Stimulated activated CD4-positive, alpha-beta T cell treated with anti-CD3 and anti-CD28 coated beads, Interleukin-12 subunit alpha, Interleukin-12 subunit beta, amount 100 ng/mL, for 4 hours (primary cell): Measurements from ENCODE around the gene TMTC4.

Source experiments
- DNase-seq: peaks from one replicate; pipeline ENCODE4 v3.0.0-alpha.2; 2020

Gene TMTC4

DNA sequence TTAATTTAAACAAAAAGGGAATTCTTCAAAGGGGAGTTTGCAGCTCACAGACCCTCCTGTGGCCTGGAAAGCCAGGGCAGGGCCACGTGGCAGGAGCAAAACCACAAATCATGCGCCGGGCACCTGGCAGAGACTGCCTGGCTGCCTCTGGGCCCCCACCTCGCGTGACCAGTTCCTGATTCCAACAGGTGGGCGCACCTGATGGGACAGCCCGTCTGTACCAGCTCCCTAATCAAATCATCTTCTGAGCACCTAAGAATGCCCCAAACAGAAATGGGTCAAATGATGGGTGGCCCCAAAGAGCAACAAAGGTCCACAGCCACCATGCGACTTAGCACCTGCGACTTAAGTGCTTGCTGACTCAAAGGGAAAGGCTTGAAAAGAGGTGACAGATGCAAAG is 9.2 kb downstream of the TMTC4 start:
- no peak for DNase-seq

DNA sequence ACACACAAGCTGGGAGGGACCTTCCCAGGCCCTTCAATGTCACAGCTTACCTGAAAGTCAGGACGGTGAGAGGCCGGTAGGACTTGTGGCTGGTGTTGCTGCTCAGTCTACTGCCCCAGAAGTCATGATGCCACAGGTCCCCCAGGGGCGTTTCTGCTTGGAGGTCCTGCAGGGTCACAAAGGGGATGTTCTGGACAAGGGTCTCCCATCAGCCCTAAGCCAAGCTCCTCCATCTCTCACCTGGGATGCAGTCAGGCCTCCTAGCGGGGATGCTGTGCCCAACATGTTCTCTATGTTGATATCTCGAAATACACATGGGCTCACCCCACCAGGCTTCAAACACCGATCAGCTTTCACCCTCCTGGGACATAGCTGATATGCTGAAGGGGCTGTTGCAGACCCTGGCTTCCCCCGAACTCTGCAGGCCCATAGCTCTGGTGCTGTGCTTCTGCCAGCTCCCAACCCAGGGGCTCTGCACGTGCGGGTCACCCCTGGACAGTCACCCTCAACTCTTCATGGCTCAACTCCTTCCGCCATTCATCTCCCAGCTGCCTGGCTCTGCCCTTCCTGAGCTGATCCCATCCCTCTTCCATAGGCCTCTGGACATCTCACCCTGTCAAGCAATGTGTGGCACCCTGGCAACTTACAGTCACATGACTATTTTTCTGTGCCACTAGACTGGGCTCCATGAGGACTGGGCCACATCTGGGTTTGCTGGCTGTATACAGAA is 10.3 kb downstream of the TMTC4 start:
- DNase-seq: no peak

DNA sequence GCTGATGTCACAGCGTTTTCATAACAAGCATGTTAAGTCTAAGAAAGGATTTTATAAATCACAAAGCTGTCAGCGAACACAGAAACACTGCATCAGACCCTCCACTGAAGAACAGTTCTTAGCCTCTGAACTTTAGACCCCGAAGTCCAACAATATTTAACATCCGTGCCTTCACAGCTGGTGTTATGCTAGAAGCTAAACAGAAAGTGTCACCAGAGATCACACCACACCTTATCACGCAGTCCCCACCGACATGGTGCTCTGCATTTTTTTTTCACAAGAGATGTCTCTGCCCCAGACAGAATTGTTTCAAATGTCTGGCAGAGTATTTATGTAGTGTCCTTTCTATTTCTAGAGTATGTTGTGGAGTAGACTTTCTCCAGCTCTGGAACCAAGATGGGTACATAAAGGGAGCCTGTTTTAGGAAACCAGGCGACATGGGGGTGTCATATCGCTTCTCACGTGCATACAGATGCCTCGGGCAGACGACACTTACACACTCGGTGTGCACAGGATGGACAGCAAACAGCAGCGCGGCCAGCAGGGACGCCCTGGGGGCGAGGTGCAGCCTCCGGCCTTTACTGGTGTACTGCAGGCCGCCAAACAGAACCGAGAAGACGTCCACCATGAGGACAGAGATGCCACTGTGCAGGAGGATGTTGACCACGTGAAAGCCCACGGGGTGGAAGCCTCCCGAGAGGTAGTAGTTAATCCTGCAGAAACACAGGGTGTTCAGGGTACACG is 12.0 kb downstream of the TMTC4 start:
- no peak for DNase-seq

DNA sequence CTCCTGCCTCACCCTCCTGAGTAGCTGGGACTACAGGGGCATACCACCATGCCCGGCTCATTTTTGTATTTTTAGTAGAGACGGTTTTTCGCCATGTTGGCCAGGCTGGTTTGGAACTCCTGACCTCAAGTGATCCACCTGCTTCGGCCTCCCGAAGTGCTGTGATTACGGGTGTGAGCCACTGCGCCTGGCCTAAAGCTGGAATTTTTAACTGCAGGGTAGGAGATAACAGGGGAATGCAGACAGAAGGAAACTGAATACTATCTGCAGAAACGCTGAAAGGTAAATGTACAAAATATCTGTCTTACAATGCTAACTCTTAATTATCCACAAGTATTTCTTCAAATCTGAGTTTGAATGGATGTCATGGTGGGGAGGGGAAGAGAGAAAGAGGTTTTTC is 13.8 kb downstream of the TMTC4 start:
- DNase-seq: no peak

DNA sequence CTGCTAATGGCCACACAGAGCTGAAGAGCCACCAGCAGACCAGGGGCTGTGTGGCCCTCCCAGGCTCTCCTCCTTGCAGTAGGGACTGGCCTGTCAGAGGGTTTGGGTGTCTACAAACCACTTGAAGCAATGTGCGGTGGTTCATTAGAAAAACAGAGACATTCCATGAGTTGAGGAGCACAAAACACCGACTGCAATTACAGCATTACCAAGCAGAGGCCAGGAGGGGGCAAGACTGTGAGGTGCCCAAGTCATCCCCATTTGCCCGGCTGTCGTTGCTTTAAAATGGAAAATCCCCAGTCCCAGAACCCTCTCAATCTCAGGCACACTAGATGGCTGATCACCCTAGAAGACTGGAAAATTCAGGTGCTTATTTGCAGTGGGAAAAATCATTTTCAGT is 15.0 kb downstream of the TMTC4 start:
- no peak for DNase-seq

DNA sequence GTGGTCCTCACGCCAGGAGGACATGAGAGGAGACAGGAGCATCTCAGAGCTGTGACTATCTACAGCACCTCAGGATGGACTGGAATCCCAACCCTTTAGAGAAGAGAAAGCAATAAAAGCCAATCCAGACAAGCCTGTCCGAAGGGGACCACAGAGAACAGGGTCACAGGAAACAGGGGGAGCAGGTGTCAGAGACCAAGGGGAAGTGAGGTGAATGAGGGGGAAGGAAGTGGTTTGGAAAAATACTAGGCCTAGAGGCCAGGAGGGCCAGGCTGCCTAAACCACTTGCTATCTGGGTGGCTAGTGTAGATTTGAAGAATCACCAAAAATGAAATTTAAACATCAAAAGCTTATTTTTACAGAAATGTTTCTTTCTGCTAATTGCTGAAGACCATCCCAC is 16.2 kb downstream of the TMTC4 start:
- DNase-seq: no peak

DNA sequence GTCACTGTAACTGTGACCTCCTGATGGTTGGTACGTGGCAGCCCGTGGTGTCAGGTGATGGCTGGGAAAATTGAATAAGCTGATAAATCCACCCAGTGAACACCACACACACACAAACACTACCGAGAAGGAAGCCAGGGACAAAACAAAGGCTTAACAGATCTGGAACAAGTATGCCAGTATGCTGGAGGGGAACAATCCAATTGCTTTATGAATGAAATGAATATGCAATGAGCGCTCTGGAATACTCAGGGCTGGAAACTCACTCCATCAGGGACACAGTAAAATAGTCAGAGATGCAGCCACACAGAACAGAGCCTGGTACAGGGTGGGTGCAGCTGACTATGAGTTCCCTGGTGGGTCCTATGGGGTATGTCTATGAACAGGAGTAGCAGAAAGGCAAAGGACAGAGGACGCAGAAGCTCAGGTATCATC is 16.7 kb downstream of the TMTC4 start:
- DNase-seq: no peak

DNA sequence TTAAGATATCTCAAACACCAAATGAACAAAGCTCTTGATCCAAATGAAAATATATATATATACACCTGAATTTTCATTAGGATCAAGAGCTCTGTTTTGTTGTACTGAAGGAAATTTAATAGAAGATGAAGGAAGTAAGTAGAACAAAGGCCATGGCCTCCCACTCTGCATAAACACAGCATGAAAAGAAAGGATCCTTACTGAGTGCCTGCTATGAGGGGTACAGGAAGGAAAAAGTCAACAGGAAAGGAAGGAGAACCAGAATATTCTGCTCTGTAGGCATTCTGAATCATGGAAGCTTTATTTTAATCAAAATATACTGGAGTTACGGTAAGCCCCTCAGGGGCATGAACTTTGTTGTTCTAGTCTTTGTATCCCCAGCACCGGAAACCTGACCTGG is 22.1 kb downstream of the TMTC4 start:
- DNase-seq: no peak

DNA sequence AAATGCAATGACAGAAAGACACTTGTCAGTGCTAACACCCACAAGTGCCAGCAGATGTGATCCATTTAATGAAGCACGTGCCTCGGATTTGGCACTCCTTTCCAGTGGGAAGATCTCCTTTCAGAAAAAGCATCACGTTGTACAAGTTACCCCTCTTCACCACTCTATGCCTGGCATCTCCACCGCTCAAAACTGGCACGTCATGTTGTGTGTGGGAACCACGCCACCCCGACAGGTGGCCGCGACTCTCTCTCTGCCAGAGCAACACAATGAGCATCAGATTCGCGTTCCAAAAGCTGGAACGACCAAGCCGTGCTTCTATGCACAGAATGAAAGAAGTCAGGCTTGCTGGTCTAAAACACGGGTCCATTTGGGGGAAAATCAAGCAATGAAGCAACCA is 24.3 kb downstream of the TMTC4 start:
- DNase-seq: no peak

DNA sequence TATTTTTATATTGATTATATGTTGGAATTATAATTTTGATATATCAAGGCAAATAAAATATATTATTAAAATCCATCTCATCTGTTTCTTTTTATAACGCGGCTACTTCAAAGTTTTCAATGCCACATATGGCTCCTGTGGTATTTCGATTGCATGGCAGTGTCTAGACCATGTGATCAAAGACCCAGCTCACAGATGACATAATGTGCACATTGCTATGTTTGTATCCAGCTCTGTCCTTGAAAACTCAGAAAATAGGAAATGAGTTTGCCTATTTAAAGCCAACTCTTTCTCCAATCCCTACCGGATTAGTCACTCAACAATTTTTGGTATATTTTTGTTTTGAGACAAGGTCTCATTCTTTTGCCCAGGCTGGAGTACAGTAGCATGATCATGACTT is 26.2 kb downstream of the TMTC4 start:
- no peak for DNase-seq

DNA sequence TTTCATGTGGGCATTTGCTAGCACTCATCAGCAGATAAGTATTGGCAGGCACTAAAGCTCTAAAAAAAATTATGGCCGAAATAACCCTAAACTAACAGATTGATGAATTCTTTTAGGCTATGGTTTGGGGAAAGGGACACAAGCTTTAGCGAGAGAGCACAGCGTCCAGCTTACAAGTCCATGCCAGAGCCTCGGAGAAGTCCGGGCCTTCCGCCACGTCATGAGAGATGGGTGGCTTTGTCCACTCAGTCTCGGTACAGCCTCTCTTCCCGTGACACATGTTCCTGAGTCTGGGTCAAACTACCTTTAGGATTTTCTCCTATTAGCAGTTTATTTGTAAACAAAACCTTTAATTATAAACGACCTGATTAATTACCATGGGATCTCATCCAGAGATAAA is 27.7 kb downstream of the TMTC4 start:
- no peak for DNase-seq

DNA sequence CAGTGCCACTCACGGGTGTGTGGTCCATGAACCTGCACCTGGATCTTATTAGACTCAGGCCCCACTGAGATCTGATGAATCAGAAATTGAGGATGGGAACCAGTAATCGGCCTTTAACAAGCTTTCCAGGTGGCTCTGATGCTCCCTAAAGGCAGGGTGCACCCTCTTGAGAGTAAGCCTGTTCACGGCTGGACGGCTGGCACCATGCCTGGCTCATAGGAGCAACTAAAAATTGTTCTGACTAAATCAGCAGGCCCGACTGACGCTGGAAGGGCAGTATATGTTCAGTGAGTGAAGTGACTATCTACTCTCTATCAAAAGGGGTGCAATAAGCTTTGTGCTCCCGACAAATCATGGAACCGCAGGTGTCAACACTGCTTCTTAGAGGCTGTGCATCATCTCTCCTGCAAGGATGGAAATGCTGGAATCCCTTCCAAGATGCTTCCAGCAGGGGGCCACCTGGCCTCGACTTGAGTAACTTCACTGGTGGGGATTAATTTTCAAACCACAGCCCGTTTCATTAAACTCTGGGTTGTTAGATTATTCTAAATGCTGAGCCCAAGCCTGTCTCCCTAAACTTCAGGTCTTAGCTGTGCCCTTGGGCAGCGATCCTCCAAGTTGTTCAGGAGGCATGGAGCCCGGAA is 28.4 kb downstream of the TMTC4 start:
- no peak for DNase-seq

DNA sequence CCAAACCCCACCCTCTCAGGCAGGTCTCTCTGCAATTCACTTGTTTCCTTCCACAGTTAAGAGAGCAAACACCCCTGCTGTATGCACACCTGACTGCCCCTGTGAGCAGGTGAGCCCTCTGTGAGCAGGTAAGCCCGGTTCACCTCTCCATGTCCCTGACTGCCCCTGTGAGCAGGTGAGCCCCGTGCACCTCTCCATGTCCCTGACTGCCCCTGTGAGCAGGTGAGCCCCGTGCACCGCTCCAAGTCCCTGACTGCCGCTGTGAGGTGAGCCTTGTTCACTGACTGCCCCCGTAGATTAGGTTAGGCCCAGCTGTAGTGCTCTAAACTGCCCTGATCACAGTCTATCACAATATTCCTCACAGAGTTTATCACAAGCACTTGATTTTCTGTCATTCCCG is 29.2 kb downstream of the TMTC4 start:
- no peak for DNase-seq

DNA sequence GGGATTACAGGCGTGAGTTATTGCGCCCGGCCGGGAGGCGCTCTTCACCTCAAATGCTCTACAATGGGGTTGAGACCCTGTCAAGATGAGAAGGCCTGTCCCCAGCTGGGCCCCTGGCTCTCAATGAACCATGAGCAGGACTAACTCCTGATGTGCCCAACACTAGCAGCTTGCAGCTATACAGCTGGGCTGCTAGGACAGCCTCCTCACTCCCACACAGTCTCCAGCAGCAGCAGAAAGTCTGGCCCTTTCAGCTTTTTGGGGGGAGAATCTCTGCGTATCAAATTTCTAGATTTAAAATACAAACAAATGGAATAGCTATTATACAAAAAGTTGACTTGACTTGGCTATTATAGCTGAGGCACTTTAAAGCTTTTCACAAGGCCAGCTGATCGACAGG is 30.2 kb downstream of the TMTC4 start:
- no peak for DNase-seq

DNA sequence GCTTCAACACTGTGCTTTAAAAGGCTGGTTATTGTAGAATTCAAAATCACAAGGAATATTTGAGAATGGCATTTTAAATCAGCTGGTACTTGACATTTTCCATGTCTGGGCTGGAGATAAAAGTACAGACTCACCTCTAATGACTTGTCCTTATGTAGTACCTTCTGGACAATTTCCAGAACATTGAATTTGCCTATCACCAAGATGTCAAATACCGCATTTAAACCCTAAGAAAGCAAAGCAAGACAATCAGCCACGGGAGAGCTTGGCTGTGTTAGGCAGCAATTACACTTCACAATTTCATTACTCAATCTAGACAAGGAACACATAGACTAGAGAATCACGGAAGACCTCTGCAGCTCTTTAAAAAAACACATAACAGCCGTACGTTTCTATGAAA is 36.8 kb downstream of the TMTC4 start:
- DNase-seq: no peak

DNA sequence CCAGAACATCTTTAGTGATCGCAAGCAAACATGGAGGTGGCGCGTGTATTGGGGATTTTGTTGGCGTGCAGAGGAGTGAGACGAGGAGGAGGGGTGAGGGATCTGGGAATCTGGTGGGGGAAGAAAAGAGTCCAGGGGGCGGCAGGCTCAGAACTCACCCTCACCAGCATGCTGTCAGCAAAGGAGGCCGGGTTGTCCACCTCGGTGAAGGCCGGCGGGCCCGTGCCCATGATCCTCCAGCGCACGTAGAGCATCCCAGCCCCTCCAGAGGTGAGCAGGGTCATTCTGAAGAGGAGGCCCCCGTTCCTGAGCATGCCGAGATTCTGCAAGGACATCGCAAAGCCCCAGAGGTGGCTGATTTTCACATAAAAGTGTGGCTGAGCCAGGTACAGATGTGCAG is 37.2 kb downstream of the TMTC4 start:
- DNase-seq: no peak

DNA sequence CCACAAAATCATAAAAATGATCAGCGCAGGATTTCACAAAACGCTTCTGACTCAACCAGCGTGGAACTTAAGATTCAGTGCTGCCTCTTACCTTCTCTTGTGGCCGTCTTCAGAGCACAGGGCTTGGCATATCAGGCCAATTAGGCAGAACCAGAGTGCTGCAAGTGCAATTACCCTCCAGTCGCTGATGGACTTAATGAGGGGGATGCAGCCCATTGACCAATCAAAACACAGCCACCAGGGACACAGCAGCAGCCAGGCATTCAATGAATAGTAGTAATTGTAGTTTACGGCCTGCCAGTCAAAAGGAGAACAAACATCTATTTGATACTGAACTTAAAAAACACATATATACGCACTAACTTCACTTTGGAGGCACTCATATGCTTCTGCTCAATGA is 38.2 kb downstream of the TMTC4 start:
- DNase-seq: no peak

DNA sequence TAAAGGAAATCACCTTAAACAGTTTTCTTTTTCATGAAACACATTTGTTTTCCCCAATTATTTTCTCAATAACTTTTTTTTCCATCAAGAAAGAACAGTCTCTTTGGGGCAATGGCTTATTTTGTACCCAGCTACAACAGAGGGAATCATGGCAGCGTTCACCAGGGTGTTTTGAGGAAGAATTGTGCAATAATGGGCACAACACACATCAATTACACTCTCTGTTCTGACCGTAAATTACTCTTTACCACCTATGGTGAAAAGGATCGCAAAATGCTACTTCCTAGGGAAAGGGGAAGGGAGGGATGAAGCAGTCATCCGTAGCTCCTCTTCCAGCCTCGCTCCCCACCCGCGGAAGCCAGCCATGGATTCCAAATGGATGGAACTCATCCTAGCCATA is 38.6 kb downstream of the TMTC4 start:
- no peak for DNase-seq

DNA sequence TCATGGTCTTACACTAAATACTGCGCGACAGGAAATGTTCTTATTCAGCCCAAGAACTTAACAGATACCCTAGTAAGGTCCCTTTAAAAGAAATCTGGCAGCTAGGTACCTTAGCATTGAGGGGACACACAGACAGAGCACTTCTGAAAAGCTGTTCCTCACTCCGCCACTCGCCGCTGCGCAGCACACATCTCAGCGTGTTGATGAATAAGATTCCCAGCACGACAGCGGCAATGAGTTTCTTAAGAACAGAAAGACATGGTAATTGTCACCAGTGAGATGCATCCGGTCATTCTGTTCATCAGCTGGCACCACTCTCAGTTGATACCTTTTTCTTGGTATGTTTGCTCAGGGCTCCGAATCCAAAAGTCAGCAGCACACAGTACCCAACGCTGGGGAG is 39.9 kb downstream of the TMTC4 start:
- DNase-seq: no peak

DNA sequence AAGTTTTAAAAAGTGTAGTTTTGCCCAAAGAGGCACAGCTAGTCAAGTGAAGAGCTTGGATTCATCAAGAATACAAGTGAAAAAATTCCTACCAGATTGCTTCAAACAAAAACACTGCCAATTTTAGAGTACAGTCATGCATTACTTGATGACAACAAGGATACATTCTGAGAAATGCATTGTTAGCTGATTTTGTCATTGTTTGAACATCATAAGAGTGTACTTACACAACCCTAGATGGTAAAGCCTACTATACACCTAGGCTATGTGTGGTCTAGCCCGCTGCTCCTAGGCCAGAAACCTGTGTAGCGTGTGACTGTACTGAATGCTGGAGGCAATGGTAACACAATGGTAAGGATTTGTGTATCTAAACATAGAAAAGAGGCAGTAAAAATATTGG is 41.1 kb downstream of the TMTC4 start:
- no peak for DNase-seq

DNA sequence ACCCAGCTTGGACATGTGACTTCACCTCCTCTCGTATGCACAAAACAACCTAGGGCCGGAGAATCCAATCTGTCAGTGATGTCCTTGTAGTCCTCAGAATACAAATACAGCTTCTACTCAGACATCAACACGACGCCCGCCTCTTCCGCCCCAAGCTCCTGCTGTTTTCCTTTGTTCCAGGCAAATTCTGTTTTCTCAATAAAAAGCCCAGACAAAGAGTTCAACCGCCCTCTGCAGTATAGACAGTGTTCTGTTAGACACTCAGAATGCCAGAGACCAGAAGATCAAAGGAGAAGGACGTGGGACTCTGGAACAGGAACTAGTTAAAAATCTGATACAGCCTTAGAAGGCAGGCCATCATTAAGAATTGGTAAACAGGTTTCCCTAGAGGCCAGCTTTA is 44.0 kb downstream of the TMTC4 start:
- no peak for DNase-seq

DNA sequence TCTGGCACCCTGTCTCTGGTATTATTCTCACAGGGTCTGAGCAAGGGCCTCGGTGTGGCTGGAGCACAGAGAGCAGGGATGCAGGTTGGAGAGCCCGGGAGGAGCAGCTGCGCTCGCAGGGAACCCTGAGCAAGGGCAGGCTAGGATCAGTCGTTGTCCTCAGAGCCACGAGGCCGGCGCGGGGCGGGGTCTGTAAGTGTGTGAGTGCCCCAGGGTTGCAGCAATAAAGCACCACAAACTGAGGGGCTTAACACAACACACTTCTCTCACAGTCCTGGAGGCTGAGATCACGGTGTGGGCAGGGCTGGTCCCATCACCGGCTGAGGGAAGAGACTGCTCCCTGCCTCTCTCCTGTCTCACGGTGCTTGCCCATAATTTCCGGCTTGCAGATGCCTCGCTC is 47.5 kb downstream of the TMTC4 start:
- DNase-seq: no peak

DNA sequence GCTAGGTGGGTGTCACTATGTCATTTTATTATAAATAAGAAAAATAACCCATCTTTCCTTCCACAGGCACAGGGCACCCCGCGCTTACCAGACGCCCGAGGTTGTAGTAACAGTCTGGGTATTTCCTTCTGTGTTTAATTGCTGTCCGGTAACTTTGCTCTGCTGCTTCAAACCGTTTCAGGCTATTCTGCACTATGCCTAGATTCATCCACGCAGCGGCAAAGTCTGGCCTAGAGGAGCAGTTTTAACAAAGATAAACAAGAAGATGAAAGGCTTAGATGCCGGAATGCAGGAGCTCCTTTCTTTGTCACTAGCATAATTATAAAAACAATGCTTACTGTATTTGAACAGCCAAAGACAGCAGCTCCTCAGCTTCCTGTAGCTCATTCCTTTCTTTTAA is 49.1 kb downstream of the TMTC4 start:
- DNase-seq: no peak

DNA sequence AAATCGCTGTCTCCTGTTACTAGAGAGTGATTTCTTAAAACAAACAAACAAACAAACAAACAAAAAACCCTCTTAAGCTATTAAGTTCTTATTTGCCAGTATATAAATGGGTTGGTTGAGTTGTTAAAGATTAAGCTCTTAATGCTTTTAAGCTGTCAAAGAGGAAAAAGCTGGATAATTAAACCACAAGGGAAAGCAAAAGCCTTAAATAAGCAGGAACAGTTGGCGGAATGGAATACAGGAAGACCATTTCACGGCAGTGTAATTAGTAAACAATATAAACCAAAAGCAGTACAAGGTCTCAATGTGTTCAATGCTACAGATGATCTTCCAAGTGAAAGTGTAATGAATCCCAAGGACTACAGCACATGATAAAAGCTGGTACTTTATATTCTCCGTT is 53.8 kb downstream of the TMTC4 start:
- no peak for DNase-seq
